HCT116 (cell line): ENCODE measurements around the gene MEIG1. TPM values are rescaled to one million over a fixed set of nuclear protein-coding genes. Genes with fewer than 3 reads are reported as not detected.

ENCODE experiments used
- ATAC-seq: fragments of 200-7000 bp; cut with Tn5 transposase; 2 replicates; pipeline ENCODE4 v1.9.1; 2020; ENCODE audit warnings: mild to moderate bottlenecking, moderate library complexity
- Bru-seq: library from RNA; stranded (reverse); fragments of 400-500 nt; gene quantifications from one replicate; lab custom pipeline; 2021; lab: Mats Ljungman, UMichigan
- BruChase-seq, 2 experiments: library from RNA; stranded (reverse); fragments of 400-500 nt; gene quantifications; one replicate each; lab custom pipeline; 2021; lab: Mats Ljungman, UMichigan
- BruUV-seq: library from RNA; stranded (reverse); fragments of 400-500 nt; replicated peaks from 2 replicates; lab custom pipeline; 2021; lab: Mats Ljungman, UMichigan
- CTCF ChIA-PET: fragments of 300-600 bp; sonication (Branson Sonifier 250); formaldehyde crosslinking; loops from one replicate; lab custom pipeline; 2021; ENCODE audit warnings: antibody characterized with exemption; lab: Charles Lee
- POLR2A ChIA-PET: fragments of 300-600, 350-600 bp; sonication (Branson Sonifier 250); formaldehyde crosslinking; loops from one replicate; lab custom pipeline; 2021; ENCODE audit warnings: antibody characterized with exemption; lab: Charles Lee
- RAD21 ChIA-PET, 2 experiments: fragments of 300-600 bp; sonication (Branson Sonifier 250); formaldehyde crosslinking; loops; one replicate each; lab custom pipeline; 2023; ENCODE audit warnings: low total read pairs in 2 of 2; ENCODE audit not compliant: uncharacterized antibody in 2 of 2, unreplicated experiment in 2 of 2, low non-redundant PET in 1 of 2; lab: Charles Lee
- DNase-seq: peaks from one replicate; pipeline ENCODE4 v3.0.0-alpha.2; 2010; ENCODE audit warnings: low read depth, low spot score
- H2AFZ ChIP-seq: fragments of 200-600 bp; shearing (Covaris generic), sonication (generic); 2 replicates; pipeline ENCODE4 v1.6.1; 2017; ENCODE audit warnings: low read depth, mixed run types, mixed read lengths, antibody characterized with exemption, low read length; ENCODE audit not compliant: poor library complexity, severe bottlenecking
- H3K27ac ChIP-seq: 2 replicates; pipeline ENCODE4 v1.5.1; 2012; ENCODE audit warnings: low read depth, low read length
- H3K27me3 ChIP-seq: fragments of 200-600 bp; sonication (generic); 2 replicates; pipeline ENCODE4 v1.6.1; 2016; ENCODE audit warnings: mixed run types, low read length, mixed read lengths; ENCODE audit not compliant: insufficient read depth
- H3K36me3 ChIP-seq, 2 experiments: fragments of 200-500 bp in 1 of 2; fragments of 200-600 bp in 1 of 2; sonication (Bioruptor generic) in 1 of 2; sonication (generic) in 1 of 2; 2 replicates each; pipeline versions ENCODE4 v1.5.1 to v1.6.1; 2014 to 2016; ENCODE audit warnings: low read length in 2 of 2, inconsistent platforms in 1 of 2, mixed read lengths in 1 of 2, mixed run types in 1 of 2; ENCODE audit not compliant: insufficient read depth in 2 of 2, control insufficient read depth in 1 of 2
- H3K4me1 ChIP-seq, 2 experiments: fragments of 200-600 bp in 1 of 2; sonication (generic) in 1 of 2; 2 replicates each; pipeline versions ENCODE4 v1.5.1 to v1.6.1; 2012 to 2017; ENCODE audit warnings: low read length in 2 of 2, inconsistent platforms in 1 of 2, mild to moderate bottlenecking in 1 of 2, mixed read lengths in 1 of 2, mixed run types in 1 of 2, moderate library complexity in 1 of 2; ENCODE audit not compliant: insufficient read depth in 2 of 2, control insufficient read depth in 1 of 2
- H3K4me2 ChIP-seq: fragments of 200-600 bp; sonication (generic); 2 replicates; pipeline ENCODE4 v1.6.1; 2017; ENCODE audit warnings: mixed run types, low read length, mixed read lengths
- H3K4me3 ChIP-seq, 2 experiments: fragments of 200-600 bp in 1 of 2; sonication (generic) in 1 of 2; replicated peaks in 1 of 2; 2 replicates each; pipeline ENCODE4 v1.5.1; 2011 to 2016; ENCODE audit warnings: low read length in 2 of 2, control low read depth in 1 of 2, low read depth in 1 of 2, mild to moderate bottlenecking in 1 of 2, mixed read lengths in 1 of 2, mixed run types in 1 of 2
- H3K79me2 ChIP-seq: fragments of 200-600 bp; sonication (generic); 2 replicates; pipeline ENCODE4 v1.6.1; 2017; ENCODE audit warnings: mild to moderate bottlenecking, mixed run types, low read length, moderate library complexity, mixed read lengths; ENCODE audit not compliant: insufficient read depth
- H3K9ac ChIP-seq: fragments of 200-600 bp; sonication (generic); 2 replicates; pipeline ENCODE4 v1.6.1; 2016; ENCODE audit warnings: low read length, mixed read lengths
- H3K9me2 ChIP-seq: fragments of 200-600 bp; sonication (generic), shearing (Covaris generic); 2 replicates; pipeline ENCODE4 v1.6.1; 2017; ENCODE audit warnings: mixed run types, mild to moderate bottlenecking, moderate library complexity; ENCODE audit not compliant: insufficient read depth
- H3K9me3 ChIP-seq, 2 experiments: fragments of 200-500 bp in 1 of 2; fragments of 200-600 bp in 1 of 2; sonication (Bioruptor generic) in 1 of 2; sonication (generic) in 1 of 2; 2 replicates each; pipeline ENCODE4 v1.6.1; 2014 to 2017; ENCODE audit warnings: low read length in 2 of 2, mixed read lengths in 2 of 2, inconsistent platforms in 1 of 2, low read depth in 1 of 2, mild to moderate bottlenecking in 1 of 2, mixed run types in 1 of 2, moderate library complexity in 1 of 2; ENCODE audit not compliant: control insufficient read depth in 1 of 2, insufficient read depth in 1 of 2
- H4K20me1 ChIP-seq: fragments of 200-600 bp; sonication (generic), shearing (Covaris generic); 2 replicates; pipeline ENCODE4 v1.6.1; 2017; ENCODE audit warnings: mixed run types, mild to moderate bottlenecking, moderate library complexity; ENCODE audit not compliant: insufficient read depth
- CBX3 ChIP-seq: IDR thresholded peaks from 2 replicates; pipeline ENCODE4 v1.6.1; 2012; ENCODE audit warnings: low read depth
- CEBPB ChIP-seq: IDR thresholded peaks from 2 replicates; pipeline ENCODE4 v1.6.1; 2012; ENCODE audit warnings: low read depth
- CTCF ChIP-seq, 3 experiments: fragments of 200-600 bp in 1 of 3; sonication (generic) in 1 of 3; IDR thresholded peaks in 2 of 3; conservative IDR thresholded peaks in 1 of 3; 2 replicates each; pipeline ENCODE4 v1.5.1; 2012 to 2017; ENCODE audit warnings: low read depth in 2 of 3, low read length in 2 of 3, antibody characterized with exemption in 1 of 3, borderline replicate concordance in 1 of 3, control low read depth in 1 of 3, mild to moderate bottlenecking in 1 of 3, mixed read lengths in 1 of 3, mixed run types in 1 of 3, moderate library complexity in 1 of 3; ENCODE audit not compliant: insufficient read depth in 1 of 3
- EGR1 ChIP-seq: IDR thresholded peaks from 2 replicates; pipeline ENCODE4 v1.6.1; 2012; ENCODE audit warnings: low read depth
- FOSL1 ChIP-seq: IDR thresholded peaks from 2 replicates; pipeline ENCODE4 v1.6.1; 2012; ENCODE audit warnings: low read depth
- JUND ChIP-seq: IDR thresholded peaks from 2 replicates; pipeline ENCODE4 v1.6.1; 2012
- MAX ChIP-seq: IDR thresholded peaks from 2 replicates; pipeline ENCODE4 v1.6.1; 2012
- POLR2A ChIP-seq: IDR thresholded peaks from 2 replicates; pipeline ENCODE4 v1.7.0; 2011; ENCODE audit warnings: borderline replicate concordance; ENCODE audit not compliant: insufficient read depth, insufficient read length; ENCODE audit errors: extremely low read depth
- POLR2AphosphoS5 ChIP-seq: IDR thresholded peaks from 2 replicates; pipeline ENCODE4 v1.6.1; 2011; ENCODE audit warnings: mild to moderate bottlenecking, low read depth, low read length, moderate library complexity
- RAD21 ChIP-seq: IDR thresholded peaks from 2 replicates; pipeline ENCODE4 v1.6.1; 2012; ENCODE audit warnings: low read depth, mild to moderate bottlenecking
- REST ChIP-seq: IDR thresholded peaks from 2 replicates; pipeline ENCODE4 v1.6.1; 2012; ENCODE audit warnings: low read depth
- SIN3A ChIP-seq: IDR thresholded peaks from 2 replicates; pipeline ENCODE4 v1.6.1; 2012; ENCODE audit warnings: low read depth
- SP1 ChIP-seq: IDR thresholded peaks from 2 replicates; pipeline ENCODE4 v1.6.1; 2012; ENCODE audit warnings: low read depth
- SRF ChIP-seq: IDR thresholded peaks from 2 replicates; pipeline ENCODE4 v1.6.1; 2012; ENCODE audit warnings: low read depth
- TCF7L2 ChIP-seq: IDR thresholded peaks from 2 replicates; pipeline ENCODE4 v1.7.0; 2011; ENCODE audit warnings: borderline replicate concordance, inconsistent platforms; ENCODE audit not compliant: insufficient read depth, insufficient read length; ENCODE audit errors: extremely low read depth
- YY1 ChIP-seq: IDR thresholded peaks from 2 replicates; pipeline ENCODE4 v1.6.1; 2011; ENCODE audit warnings: low read length, low read depth, moderate library complexity, mild to moderate bottlenecking; ENCODE audit not compliant: insufficient replicate concordance; ENCODE audit errors: extremely low read depth
- ZFX ChIP-seq: fragments of 450-650 bp; IDR thresholded peaks from 2 replicates; pipeline ENCODE4 v1.6.1; 2017
- intact Hi-C: fragments of 100-400 bp; cut with micrococcal nuclease; formaldehyde crosslinking; loops from 2 replicates; pipeline ENCODE4 v1.10.0; 2022
- long read RNA-seq: library from polyadenylated mRNA; unstranded; transcript quantifications from one replicate; pipeline ENCODE4 v2.0.0, GENCODE V29; 2021; ENCODE audit not compliant: unreplicated experiment
- polyA plus RNA-seq: library from polyadenylated mRNA; unstranded; fragments of >200 nt; gene quantifications from 2 replicates; pipeline ENCODE4 v1.2.1, GENCODE V29; 2012; ENCODE audit warnings: missing spikeins
- total RNA-seq: library from RNA; stranded (reverse); gene quantifications from one replicate; pipeline ENCODE4 v1.2.1, GENCODE V29; 2021; ENCODE audit not compliant: unreplicated experiment

The MEIG1 gene
- total RNA-seq, result 1.4 TPM
- polyA plus RNA-seq, result 0.45 and 1.8 TPM in 2 replicates
- Bru-seq, nascent RNA, result percentile 43 among the genes with signal in this experiment
- BruChase-seq, experiment 1, labeled RNA remaining after a 6-hour chase, result percentile 28 among the genes with signal in this experiment
- percentile 33 among the genes with signal in this experiment for BruChase-seq, experiment 2, labeled RNA remaining after a 2-hour chase
- long read RNA-seq, partial matches to known transcripts, result 0 of 4 reads
- long read RNA-seq, other reads (novel, unspliced or antisense), result 4 of 4 reads

DNA sequence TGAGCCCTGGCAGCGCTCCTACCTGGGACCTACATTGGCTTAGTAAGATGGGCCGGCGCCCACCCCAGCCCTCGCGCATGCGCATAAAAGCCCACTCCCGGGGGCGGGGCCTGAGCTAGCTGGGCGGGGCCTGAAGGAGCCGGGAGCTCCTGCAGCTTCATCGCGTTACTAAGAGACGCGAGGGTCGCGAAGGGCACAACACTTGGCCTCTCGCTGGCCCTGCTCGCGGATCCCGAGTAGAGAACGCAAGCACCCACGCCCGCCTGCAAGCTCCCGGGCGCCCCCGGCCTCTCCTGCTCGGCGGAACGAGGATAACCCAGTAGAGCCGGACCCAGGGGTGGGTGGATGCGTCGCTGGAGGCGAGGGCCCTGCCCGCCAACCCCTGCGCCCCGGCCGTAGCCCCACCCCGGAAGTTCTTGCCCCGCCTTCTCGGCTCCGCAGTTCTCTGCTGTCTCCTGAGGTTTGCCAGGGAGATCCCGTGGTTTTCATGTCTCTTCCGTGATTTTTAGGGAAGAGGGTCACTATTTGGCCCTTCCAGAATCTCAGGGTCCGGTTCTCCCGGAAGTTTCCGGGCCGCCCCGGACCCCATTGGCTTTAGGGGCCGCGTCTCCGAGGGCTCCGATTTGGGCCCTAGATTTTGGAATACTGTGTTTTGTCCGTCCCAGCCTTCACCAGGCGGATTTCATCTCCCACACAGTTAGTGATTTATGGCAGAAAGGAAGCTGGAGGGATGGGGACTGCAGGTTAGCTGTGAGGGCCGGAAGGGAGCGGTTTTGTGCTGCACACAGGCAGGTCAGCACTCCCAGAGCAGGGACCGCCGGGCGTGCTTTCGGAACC is at the start of gene MEIG1:
MEIG1 (plus strand) TSS at position 168 of the 837 bp plus-strand sequence. CDS start 7,081 bp downstream, outside the sequence.
- POLR2A ChIA-PET, result interaction anchor here (0.7 to 2.5 kb wide), 4 partner anchors 10 to 122 kb away, joined by 3 to 6 read pairs (median 4); partner anchors contain the start of genes CDNF, HSPA14, MSANTD7 and SUV39H2
- TF ChIP-seq SRF, result peak; percentile 19; the same call in 1 of the 2 replicates
- TF ChIP-seq CBX3, result peak; percentile 45; the same call in 1 of the 2 replicates
- no peak for TF ChIP-seq CEBPB
- TF ChIP-seq ZFX, result peak; percentile 53; the same call in 1 of the 2 replicates
- TF ChIP-seq RAD21, result no peak
- TF ChIP-seq REST, result no peak
- TF ChIP-seq SIN3A, result peak; percentile 79
- peak; percentile 72 for TF ChIP-seq POLR2AphosphoS5
- no peak for TF ChIP-seq CTCF (IDR thresholded peaks at IDR 0.05 in 2 of 3, conservative IDR thresholded peaks at IDR 0.05 in 1 of 3; ENCODE audit: borderline replicate concordance in 1 of 3, insufficient read depth in 1 of 3, low read depth in 2 of 3, low read length in 2 of 3)
- no peak; the same call in 1 of the 2 replicates for TF ChIP-seq JUND
- TF ChIP-seq MAX, result peak; percentile 84
- peak; percentile 65 for TF ChIP-seq POLR2A
- peak; percentile 60 for TF ChIP-seq TCF7L2
- no peak for TF ChIP-seq EGR1
- peak; percentile 10 for TF ChIP-seq YY1
- peak; percentile 28; the same call in 1 of the 2 replicates for TF ChIP-seq SP1
- TF ChIP-seq FOSL1, result no peak

More for the DNA sequence above, at the start of gene MEIG1:
- peak within 1 kb of the TSS; percentile 94 for H3K27ac ChIP-seq
- H3K4me3 ChIP-seq, result peak within 1 kb of the TSS; percentile 89 to 98
- no TSS peak for BruUV-seq
- H3K4me1 ChIP-seq, result peaks cover 15 to 22% of the 10 kb centered on the region in 2 experiments
- H4K20me1 ChIP-seq, result no peaks in the 10 kb centered on the region
- peak within 1 kb of the TSS; percentile 97 for H3K4me2 ChIP-seq
- CTCF ChIA-PET, result interaction anchor here (1.1 to 1.7 kb wide), 2 partner anchors 12 to 147 kb away, joined by 3 read pairs; no protein-coding TSS in a partner anchor
- H3K36me3 ChIP-seq, result no peaks in the 10 kb centered on the region
- H2AFZ ChIP-seq, result peak within 1 kb of the TSS; percentile 98
- DNase-seq (peak; percentile 91), ATAC-seq (peak; percentile 94)
- RAD21 ChIA-PET, result interaction anchor here in 1 of 2 experiments (0.6 kb wide), 1 partner anchor 74 kb away, joined by 3 read pairs; no protein-coding TSS in a partner anchor
- intact Hi-C loops, result loop anchor here (2.0 kb wide), 1 partner anchor 53 kb away; no protein-coding TSS in a partner anchor
- peak within 1 kb of the TSS; percentile 99 for H3K9ac ChIP-seq
- 0 out of 2 replicates have a peak, but pooled peaks cover 7% of the 10 kb centered on the region for H3K79me2 ChIP-seq
- no peaks in the 10 kb centered on the region for H3K27me3 ChIP-seq
- no peaks in the 10 kb centered on the region for H3K9me2 ChIP-seq
- H3K9me3 ChIP-seq, result no peaks in the 10 kb centered on the region
